SU-DHL-6 (cell line): Measurements from ENCODE around the gene TMPRSS13.

Experiments used
- CTCF ChIP-seq: fragments of 200-600 bp; sonication (generic); IDR thresholded peaks from one replicate; pipeline ENCODE4 v1.5.1; 2017; ENCODE audit warnings: antibody characterized with exemption, mild to moderate bottlenecking, low read length, moderate library complexity; ENCODE audit not compliant: insufficient read depth, poor library complexity, severe bottlenecking
- EZH2phosphoT487 ChIP-seq: fragments of 200-600 bp; sonication (generic), shearing (Covaris generic); conservative IDR thresholded peaks from 2 replicates; pipeline ENCODE4 v1.6.1; 2018; ENCODE audit warnings: mild to moderate bottlenecking, antibody characterized with exemption, low read length, moderate library complexity, mixed read lengths

DNA sequence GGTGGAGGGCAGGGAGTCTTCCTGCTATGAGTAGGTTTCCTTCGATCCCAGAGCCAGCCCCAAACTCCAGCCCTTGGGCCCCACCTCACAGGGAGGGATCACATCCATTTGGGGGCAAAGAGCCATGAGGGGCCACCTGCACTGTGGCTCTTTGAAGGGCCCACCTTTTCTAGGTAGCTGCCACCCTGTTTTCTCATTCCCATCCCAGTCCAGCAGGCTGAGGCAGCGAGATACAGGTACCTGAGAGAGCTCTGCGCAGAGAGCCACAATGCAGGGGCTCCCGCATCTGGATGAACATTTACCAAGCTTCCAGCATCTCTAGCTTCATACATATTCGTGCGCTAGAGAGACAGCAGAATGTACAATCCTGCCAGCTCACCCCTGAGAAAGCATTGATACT, 69.1 kb downstream of the TMPRSS13 start:
- TF ChIP-seq CTCF (no peak), EZH2phosphoT487 (no peak)
